SW 1271 (cell line): ENCODE data around the gene PLCB1.
A peak's percentile ranks its signal among the peaks of the same experiment; 100 is the strongest.
"Not testable (repeated sequence)": the region's sequence is repeated elsewhere in the genome, so short reads cannot be mapped to it uniquely, and the experiment has no call there.

Experiments
- DNase-seq, 2 experiments: peaks; one replicate each; lab custom pipeline; 2025; lab: John Stamatoyannopoulos, UW

The PLCB1 gene

DNA sequence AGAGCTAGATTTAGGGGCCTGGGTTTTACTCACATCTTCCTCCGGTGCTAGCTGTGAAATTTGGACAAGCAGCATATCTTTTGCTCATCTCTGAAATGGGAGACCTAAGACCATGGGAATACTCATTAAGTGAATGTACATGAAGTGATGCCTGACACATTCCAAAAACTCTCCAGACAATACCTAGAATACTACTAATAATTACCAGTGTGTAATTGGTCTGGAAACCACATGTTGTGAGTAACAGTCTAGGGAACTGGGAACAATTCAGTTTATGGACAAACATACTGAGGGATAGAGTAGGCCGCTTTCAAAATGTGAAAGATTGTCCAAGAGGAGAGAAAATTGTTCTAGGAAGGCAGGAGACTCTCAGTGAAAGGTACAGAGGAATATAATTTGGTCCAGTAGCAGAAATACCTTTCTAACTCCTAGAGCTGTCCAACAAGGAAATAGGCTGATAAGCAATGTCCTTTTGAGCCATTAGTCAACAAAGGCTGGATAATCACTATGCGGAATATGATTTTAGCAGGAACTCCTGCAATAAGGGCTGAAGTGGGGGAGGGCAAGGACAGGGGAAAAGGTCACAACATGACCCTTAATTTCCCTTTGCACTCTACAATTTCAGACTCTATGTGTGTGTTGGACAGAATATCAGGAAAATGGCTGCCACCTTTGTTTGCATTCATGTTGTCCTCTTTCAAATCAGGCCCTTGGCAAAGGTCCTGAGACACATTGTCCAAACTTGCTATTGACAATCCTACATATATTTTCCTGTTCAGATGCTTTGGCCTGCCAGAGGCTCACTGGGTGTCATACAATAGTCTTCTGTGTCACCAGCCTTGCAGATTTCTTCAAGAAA, 315.4 kb downstream of the PLCB1 start:
- no peak for DNase-seq

DNA sequence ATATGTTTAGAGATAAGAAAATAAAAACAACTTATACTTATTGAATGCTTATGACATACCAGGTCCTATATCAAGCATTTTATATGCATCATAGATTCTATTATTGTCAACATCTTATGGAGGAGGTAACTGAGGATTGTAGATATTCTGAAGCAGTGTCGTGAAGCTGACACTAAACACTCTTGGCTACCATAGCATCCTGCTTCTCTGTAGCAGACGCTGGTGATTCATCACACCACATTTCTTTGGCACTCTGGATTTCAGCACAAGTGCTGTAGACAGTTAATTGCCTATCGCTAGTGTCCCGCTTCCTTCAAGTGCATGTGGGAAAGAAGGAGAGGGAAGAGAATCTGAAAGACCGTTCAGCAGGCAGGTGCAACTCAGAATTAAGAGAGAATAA, 317.1 kb downstream of the PLCB1 start:
- DNase-seq: no peak

DNA sequence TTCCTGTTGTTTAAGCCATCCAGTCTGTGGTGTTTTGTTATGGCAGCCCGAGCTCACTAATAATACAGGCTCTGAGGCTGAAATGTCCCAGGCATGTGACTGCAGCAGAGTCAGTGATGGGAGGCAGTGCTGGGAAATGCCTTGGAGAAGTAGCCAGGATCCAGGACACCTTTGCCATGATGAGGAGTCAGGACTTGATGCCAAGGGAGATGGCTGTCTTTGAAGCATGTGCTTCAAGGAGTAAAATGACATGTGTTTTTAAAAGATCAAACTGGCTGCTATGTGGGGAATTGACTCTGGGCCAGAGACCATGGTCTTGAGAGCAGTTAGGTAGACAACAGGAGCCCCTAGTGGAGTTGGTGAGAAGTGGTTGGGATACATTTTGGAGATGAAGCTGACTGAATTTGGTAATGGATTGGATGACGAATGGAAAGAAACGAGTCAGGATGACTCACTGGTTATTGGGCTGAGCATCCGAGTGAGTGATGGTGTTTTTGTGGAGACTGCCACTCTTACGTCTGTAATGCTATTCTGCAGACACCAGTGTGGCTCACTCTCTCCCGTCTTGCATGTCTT, 322.2 kb downstream of the PLCB1 start:
- peak in 1 of 2 experiments; percentile 5 for DNase-seq

GRCh38 chr20:8456765-8457164, 324.7 kb downstream of the PLCB1 start:
- no peak for DNase-seq

DNA sequence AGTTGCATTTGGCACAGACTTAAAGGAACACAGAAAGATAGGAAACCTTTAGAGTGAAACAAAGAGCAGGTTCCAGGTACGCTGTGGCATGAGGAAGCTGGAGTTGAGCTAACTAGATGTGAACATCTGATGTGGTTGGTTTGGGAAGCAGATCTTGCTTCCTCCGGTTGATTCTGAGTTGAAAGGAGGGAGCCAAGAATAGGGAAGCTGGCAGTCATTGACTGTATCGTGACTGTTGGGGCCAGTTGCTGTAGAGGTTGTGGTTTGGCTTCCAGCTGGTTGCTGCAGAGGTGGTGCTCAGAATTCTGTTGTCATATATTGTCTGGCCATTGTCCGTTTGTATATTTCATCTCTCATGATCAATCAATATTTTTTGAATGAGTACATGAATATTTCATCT, 325.9 kb downstream of the PLCB1 start:
- no peak for DNase-seq

DNA sequence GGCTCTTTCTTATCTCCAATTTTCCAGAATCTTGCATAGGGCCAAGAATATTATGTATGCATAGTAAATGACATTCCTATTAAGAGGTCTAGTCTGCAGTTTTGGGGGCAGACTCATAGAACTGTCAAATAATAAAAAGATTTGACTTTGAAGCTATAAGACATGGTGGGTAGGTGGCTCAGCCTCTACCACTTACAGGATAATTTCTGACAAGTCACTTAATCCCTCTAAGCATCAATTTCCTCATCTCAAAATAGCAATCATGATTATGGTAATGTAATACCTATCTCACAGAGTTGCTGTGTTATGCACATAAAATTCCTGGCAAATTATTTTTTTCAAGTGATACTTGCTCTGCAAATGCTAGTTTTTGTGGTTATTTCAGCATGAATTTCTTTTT, 329.1 kb downstream of the PLCB1 start:
- no peak for DNase-seq

- DNase-seq: no peak
These were observed 332.3 kb downstream of the PLCB1 start for GRCh38 chr20:8464368-8464767.

DNA sequence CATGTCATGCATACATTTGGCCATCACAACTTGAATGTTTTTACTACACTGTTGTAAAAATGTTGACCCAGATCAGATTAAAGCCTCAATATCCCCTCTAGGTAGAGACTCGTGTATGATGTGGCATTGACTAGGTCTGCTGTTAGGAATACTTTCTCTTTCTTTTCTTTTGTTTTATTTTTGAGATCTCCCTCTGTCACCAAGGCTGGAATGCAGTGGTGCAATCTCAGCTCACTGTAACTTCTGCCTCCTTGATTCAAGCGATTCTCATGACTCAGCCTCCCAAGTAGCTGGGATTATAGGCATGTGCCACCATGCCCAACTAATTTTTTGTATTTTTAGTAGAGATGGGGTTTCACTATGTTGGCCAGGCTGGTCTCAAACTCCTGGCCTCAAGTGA, 334.7 kb downstream of the PLCB1 start:
- not testable (repeated sequence) for DNase-seq

DNA sequence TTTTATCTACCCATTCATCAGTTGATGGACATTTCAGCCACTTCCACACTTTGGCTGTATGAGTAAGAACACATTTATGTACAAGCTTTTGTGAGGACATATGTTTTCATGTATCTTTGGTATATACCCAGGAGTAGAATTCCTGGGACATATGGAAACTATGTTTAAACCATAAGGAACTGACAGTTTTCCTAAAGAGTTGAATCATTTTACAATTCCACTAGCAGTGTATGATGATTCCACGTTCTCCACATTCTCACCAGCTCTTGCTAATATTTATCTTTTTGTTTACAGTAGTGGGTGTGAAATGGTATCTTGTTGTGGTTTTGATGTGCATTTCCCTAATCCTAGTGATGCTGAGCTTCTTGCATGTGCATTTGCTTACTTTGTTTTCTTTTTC, 338.1 kb downstream of the PLCB1 start:
- no peak for DNase-seq

- DNase-seq: no peak
These were observed 339.4 kb downstream of the PLCB1 start for GRCh38 chr20:8471465-8471864.

DNA sequence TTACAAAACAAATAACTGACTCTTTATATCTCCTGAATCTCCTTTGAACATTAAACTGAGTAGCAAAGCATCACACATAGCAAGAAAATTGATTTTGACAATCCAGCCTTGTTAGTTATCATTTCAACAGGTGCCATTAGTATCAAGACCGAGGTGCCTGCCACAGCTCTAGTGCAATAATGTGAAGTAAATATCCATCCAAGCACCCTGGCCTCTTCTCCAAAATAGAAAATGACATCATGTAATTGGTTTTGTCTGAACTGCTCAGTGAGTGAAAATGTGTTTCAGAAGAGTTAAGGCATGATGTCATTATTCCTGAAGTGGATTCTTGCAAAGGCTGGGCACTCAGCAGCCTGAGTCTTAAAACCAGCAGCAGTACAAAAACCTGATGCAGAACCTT, 341.4 kb downstream of the PLCB1 start:
- DNase-seq: no peak

GRCh38 chr20:8474027-8474668, 342.1 kb downstream of the PLCB1 start:
- DNase-seq: no peak

DNA sequence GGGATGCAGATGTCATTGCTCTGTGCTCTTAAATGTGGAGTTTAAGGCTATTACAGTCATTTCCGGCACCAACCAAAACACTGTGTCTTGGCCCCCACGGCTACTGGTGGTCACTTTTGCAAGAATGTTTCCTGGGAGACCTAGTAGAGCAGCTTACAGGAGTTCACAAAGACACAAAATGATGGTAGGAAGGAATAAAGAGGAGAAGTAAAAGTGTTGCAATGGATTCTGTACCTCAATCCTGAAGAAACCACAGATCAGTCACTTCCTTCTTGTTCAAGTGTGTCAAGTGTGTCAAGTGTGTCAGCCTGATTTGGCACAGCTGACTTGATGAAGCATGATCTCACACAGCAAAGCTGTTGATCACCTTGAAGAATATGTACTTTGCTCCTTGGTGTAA, 344.0 kb downstream of the PLCB1 start:
- DNase-seq: no peak

DNA sequence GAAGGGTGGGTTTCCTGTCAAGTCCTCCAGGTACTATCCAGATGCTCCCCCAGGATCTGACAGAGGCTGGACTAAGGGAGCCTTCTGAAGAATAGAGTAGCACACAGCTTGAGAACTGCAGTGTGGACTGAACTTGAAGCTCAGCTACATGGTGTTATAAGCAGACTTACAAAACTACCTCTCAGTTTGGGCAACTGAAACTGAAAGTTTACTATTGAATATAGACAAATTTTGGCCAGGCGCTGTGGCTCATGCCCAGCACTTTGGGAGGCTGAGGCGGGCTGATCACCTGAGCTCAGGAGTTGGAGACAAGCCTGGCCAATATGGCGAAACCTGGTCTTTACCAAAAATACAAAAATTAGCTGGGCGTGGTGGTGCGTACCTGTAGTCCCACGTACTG, 348.5 kb downstream of the PLCB1 start:
- no peak for DNase-seq

GRCh38 chr20:8487696-8488095, 355.6 kb downstream of the PLCB1 start:
- no peak for DNase-seq

DNA sequence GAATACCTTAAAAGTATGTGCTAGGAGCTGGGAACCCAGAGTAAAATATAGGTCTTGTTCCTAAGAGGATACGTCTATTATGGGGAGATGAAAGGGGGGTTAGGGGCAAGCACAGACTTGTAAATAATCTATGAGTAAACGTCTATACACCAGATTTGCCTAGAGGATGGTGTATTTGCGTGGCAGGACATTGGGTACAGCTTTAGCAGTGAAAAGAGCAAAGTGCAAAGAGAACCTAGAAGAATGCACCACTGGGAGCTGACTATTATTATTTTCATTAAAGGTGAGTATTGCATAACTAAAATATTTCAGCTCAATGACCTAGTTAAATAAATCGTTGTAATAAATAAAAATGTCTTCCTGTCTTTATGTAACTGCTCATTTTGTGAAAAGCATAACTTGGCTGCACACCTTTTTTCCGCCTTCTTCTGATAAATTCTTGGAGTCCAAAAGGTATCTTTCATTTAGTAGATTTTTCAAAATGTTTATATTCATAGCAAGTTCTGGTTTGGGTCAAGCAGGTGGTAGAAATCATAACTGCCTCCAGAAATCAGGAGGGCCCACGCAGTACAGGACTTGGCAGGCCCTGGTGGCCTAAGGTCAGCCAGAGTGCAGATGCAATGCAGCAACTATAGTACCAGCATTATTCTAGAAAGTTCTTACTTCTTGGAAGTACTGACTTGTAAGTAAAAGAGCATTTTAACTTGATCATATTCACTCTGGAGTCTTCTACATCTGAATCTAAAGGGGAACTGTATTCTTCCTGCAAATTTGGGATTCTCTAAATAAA, 357.2 kb downstream of the PLCB1 start:
- no peak for DNase-seq

- DNase-seq: no peak
These were observed 358.2 kb downstream of the PLCB1 start for GRCh38 chr20:8490076-8490830.

- no peak for DNase-seq
These were observed 360.1 kb downstream of the PLCB1 start for GRCh38 chr20:8492173-8492572.

DNA sequence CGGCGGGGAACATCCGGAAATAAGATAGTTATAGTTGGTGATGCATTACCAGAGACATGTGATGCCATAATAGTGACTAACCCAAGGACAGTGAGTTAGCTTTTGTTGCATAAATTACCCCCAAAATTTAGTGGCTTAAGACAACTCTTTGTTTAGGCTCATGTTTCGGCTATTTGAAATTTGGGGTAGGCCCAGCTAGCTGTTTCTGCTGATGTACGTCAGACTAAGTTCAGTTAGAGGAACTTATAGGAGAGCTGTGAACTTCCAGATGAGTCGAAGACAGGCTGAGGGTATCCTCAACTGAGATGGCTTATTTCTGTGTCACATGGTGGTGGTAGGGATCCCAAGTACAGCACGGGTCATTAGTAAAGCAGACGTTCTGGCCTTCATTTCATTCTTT, 366.5 kb downstream of the PLCB1 start:
- DNase-seq: no peak

GRCh38 chr20:8504030-8504429, 372.0 kb downstream of the PLCB1 start:
- DNase-seq: no peak

DNA sequence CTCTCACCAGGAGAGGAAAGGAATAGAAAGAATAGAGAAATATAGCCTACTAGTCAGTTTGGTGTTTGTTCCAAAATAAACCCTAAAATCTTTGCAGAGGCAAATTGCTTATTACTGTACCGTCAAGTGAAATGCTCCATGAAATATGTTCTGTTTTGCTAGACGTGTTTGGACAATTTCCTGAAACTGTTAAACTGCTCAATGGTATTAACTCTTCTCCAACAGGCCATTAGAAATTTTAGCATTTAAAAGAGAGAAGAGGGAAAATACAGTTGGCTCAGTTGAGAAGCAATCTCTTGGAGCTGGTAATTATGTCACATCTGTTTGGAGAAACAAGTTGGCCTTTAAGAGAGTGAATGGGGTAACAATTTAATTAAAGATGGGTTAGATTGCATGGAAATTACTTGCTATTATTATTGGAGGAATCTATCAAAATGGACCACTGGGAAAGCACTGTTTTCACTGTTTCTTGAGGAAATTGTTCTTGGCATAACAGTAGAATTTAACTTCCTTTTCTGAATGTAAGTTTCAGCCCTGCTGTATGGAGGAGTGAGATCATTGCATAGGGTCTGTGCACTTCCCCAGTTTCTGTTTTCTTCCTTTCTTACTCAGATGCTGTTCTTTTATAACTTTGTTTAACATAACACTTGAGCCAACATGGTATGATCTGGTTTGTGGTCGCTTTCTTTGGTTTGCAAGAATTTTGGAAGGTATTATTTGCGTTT, 373.6 kb downstream of the PLCB1 start:
- no peak for DNase-seq
